Activated naive CD8-positive, alpha-beta T cell treated with anti-CD3 and anti-CD28 coated beads, Interleukin-2, amount 50 U/mL, for 16 hours (primary cell): ENCODE measurements around the gene LYSMD3.
A peak's percentile ranks its signal among the peaks of the same experiment; 100 is the strongest.

Experiments used
- DNase-seq: peaks from one replicate; pipeline ENCODE4 v3.0.0-alpha.2; 2020; ENCODE audit warnings: low read depth, low spot score

The LYSMD3 gene

GRCh38 chr5:90480699-90481098 lies 48.7 kb downstream of the LYSMD3 start:
- DNase-seq: no peak

- no peak for DNase-seq
These were observed 49.6 kb downstream of the LYSMD3 start for GRCh38 chr5:90479611-90480385.

GRCh38 chr5:90477621-90478215 lies 51.7 kb downstream of the LYSMD3 start:
- no peak for DNase-seq

- no peak for DNase-seq
These were observed 52.3 kb downstream of the LYSMD3 start for GRCh38 chr5:90477073-90477472.

- no peak for DNase-seq
These were observed 53.0 kb downstream of the LYSMD3 start for GRCh38 chr5:90476391-90476790.

- DNase-seq: no peak
These were observed 53.9 kb downstream of the LYSMD3 start for GRCh38 chr5:90475436-90475980.

GRCh38 chr5:90474235-90475107 lies 54.9 kb downstream of the LYSMD3 start, which contains the start of the genes MBLAC2 and POLR3G:
MBLAC2 (minus strand) TSS chr5:90474771; CDS start chr5:90474292, 479 bp downstream.
POLR3G (plus strand) TSS chr5:90474864; CDS start chr5:90485568, 10,704 bp downstream.
- peak; percentile 87 for DNase-seq

- DNase-seq: no peak
These were observed 55.8 kb downstream of the LYSMD3 start for GRCh38 chr5:90473396-90474234.

GRCh38 chr5:90472783-90473395 lies 56.5 kb downstream of the LYSMD3 start:
- DNase-seq: no peak
